Loucy (cell line): ENCODE data around the gene BCAS3.

Experiments
- CTCF ChIP-seq: fragments of 200-600 bp; sonication (generic); conservative IDR thresholded peaks from 2 replicates; pipeline ENCODE4 v1.5.1; 2014; ENCODE audit warnings: mild to moderate bottlenecking, antibody characterized with exemption, low read length
- EZH2phosphoT487 ChIP-seq: fragments of 200-600 bp; IDR thresholded peaks from 2 replicates; pipeline ENCODE4 v1.6.1; 2018; ENCODE audit warnings: antibody characterized with exemption, mild to moderate bottlenecking, moderate library complexity, borderline replicate concordance

GRCh38 chr17:61237275-61237674, 559.6 kb downstream of the BCAS3 start:
- TF ChIP-seq CTCF: no peak; the same call in 1 of the 2 replicates
- no peak for TF ChIP-seq EZH2phosphoT487
